SKM-1 (cell line): ENCODE data around the gene USP5.

Source experiments
- DNase-seq: peaks from one replicate; lab custom pipeline; 2025; ENCODE audit not compliant: unreplicated experiment; lab: John Stamatoyannopoulos, UW

Gene USP5

DNA sequence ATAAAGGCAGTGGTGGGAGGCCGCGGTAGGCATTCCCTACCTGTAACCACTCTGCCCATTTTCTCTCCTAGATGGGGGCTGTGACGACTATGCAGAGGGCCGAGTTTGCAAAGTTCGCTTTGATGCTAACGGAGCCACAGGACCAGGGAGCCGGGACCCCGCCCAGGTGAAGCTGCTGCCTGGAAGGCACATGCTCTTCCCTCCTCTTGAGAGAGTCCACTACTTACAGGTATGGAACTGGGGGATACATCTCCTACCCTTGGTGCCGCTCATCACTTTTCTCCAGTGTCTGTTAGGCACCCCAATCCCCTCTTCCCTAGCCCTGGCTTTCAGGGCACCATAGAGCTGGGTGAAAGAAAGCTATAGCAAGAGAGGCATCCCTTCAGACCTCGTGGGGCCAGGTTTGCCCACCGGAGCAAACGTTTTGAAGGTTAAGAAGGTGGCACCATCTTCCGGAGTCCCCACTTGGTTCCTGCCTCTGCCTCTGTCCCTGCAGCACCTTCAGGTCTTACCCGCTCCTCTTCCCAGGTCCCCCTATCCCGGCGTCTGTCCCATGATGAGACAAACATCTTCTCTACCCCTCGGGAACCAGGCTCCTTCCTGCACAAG is 25.7 kb upstream of the USP5 start:
- no peak for DNase-seq

DNA sequence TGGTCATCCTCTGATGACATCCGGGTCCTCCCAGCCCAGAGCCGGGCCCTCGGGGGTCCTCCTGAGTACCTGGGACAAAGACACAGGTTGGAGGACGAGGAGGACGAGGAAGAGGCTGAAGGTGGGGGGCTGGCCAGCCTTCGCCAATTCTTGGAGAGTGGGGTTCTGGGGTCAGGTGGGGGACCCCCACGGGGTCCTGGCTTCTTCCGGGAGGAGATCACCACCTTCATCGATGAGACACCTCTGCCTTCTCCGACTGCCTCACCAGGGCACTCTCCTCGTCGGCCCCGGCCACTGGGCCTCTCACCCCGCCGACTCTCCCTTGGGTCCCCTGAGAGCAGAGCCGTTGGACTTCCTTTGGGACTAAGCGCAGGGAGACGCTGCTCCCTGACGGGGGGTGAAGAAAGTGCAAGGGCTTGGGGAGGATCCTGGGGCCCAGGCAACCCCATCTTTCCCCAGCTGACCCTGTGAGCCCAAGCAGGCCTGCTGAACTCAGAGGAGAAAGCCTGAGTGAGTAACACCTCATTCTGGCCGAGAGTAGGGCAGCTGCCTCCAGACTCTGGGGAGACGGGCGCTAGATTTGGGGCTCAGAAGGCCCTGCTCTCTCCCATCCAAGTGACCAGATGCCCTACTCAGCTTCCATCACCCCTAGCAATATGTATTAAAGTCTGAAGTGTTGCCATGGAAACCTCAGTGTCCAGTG is 25.1 kb upstream of the USP5 start:
- DNase-seq, result no peak

DNA sequence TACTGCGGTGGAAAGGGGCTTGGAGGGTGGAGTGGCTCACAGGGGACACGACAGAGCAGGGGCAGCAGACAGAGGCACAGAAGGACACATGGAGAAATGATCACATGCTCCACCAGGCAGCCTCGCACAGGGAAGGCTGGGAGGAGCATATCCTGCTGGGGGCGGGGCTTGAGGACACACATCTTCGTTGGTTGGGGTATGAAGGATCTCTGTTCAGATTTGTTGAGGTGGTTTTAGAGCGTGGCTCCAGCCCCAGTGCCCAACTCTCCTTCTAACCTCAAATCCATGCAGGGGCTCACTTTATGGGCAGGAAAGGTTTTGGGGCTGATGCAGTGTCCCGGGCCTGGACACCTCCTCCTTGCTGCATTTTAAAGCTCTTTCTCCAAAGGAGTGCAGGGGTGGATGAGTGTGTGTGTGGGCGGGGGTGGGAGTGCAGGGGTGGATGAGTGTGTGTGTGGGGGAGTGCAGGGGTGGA is 24.5 kb upstream of the USP5 start:
- DNase-seq, result no peak

DNA sequence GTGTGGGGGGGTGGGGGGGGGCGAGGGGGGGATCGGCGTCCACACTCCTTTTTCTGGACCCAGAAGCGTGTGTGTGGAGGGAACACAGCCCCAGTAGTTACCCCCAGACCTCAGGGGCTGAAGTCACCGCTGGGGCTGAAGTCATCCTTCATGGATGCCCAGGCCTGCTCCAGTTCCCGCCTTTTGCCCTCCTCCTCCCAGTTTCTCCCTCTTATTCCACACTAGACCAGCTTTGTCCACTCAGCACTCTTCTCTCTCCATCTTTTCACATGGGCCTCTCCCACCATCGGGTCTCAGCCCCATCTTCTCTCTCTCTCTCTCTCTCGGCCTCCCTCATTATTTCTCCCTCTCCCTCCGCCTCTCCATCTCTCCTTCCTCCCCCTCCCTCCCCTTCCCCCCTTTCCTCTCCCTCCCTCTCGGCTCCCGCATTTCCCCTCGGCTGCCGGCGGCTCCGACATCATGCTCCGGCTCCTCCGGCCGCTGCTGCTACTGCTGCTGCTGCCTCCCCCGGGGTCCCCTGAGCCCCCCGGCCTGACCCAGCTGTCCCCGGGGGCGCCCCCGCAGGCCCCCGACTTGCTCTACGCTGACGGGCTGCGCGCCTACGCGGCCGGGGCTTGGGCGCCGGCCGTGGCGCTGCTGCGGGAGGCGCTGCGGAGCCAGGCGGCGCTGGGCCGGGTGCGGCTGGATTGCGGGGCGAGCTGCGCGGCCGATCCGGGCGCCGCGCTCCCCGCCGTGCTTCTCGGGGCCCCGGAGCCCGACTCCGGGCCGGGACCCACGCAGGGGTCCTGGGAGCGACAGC is 23.8 kb upstream of the USP5 start, which contains the start of gene P3H3:
Gene P3H3, plus strand, starts transcription at position 426 of the 799 bp plus-strand sequence. Its CDS starts 34 bp downstream, at position 460.
- no peak for DNase-seq

DNA sequence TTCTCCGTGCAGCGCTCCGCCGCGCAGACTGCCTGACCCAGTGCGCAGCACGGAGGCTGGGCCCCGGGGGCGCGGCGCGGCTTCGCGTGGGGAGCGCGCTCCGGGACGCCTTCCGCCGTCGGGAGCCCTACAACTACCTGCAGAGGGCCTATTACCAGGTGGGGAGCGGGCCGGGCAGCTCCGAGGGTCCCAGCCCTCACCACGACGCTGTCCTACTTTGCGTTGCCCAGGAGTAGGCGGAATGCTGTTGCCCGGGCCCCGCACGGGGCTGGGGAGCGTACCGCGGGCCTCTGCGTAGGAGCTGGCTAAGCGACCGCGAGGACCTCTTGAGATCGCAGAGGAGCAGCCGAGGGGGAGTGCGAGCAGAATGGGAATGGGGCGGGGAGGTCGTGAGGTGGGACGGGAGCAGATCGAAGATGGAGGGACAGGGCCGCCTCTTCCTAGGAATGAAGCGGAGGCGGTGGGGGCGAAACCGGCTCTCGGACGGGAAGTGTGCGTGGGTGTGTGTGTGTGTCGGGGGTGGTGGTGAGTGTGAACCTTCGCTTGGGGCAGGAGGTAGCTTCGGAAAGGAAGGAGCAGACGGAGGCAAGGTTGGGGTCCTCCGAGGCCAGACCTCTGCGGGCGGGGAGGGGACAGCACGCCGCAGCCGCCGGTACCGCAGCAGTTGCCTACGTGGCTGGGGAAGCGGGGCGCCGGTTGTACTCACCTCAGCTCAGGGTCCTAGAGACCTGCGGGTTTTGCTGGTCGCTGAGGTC is 23.0 kb upstream of the USP5 start:
- no peak for DNase-seq

DNA sequence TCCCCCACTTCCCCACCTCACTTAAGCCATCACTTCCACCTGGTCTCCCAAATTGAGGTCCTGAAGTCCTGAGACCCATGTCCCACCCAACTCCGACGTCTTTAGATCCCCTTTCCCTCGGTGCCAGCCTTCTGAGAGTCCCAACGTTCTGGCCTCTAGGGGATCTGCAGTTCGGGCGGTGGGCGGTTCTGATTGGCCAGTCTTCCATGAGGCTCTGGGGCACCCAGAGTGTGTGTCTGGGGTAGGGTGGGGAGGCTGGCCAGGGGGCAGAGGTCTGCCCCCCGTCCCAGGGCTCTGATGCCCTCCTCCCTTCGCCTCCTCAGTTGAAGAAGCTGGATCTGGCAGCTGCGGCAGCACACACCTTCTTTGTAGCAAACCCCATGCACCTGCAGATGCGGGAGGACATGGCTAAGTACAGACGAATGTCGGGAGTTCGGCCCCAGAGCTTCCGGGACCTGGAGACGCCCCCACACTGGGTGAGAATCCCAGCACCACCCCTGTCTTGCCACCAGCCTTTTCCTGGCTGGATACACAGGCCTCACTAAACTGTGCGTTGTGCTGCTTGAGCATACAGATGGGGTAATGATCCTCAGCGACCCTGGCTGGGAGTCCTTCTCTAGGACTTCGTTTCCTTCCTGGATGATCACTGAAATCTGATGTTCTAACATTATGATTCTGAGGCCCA is 22.3 kb upstream of the USP5 start:
- DNase-seq, result no peak

DNA sequence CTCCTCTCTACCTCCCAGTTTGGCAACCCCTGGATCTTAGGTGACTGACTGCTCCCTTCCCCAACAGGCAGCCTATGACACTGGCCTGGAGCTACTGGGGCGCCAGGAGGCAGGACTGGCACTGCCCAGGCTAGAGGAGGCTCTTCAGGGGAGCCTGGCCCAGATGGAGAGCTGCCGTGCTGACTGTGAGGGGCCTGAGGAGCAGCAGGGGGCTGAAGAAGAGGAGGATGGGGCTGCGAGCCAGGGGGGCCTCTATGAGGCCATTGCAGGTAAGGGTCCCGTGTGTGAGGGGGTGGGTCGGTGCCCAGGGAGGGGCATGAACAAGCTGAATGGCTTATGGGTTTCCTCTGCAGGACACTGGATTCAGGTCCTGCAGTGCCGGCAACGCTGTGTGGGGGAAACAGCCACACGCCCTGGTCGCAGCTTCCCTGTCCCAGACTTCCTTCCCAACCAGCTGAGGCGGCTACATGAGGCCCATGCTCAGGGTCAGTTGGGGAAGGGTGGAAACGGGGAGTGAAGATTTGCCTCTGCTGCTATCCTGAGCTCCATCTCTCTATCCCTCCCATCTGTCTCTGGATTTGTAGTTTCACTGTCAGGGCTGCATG is 21.6 kb upstream of the USP5 start:
- DNase-seq, result no peak

DNA sequence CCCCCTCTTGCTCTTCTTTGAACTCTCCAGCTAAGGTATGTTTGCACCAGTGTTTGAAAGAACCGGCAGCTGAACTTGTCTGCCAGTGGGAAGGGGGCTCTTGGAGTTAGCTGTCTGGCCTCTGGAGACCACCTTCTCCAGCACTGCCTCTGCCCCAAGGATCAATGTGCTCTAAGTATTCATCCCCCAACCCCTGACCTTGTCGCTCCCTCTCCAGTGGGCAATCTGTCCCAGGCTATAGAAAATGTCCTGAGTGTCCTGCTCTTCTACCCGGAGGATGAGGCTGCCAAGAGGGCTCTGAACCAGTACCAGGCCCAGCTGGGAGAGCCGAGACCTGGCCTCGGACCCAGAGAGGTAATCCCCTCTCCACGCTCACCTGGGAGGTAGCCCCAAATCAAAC is 21.0 kb upstream of the USP5 start:
- DNase-seq, result no peak

DNA sequence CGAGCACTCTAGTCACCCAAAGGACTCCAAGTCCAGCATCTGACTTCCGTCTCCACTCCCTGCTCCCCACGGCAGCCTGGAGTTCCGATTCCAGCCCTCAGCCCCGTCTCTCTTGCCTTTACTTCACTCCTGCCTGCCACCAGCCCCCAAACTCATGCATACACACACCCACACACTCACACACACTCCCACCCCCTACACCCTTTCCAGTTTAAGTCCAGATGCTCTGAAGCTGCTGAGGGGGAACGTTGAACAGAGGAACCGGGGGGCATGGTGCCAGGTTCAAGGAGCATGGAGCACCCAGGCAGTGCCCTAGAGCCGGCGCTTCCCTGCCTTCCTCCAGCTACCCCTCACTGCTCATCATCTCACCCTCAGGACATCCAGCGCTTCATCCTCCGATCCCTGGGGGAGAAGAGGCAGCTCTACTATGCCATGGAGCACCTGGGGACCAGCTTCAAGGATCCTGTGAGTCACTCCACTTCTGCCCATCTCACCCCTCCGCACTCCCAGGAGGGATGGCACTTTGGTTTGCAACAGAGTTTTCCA is 20.4 kb upstream of the USP5 start:
- DNase-seq, result no peak

DNA sequence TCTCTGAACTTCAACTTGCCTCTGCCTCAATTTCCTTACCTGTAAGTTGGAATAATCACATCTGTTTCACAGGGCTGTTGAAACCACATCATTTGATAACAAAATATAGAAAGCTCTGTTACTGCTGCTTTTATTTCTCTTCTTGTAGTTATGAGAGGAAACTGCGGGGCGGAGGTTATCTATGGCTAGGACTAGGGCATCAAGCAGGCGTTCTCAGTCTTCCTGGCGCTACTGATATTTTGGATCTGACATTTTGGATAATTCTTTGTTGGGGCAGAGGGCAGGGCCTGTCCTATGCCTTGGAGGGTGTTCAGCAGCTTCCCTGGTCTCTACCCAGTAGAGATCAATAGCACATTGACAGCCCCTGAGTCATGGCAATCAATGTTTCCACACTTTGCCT is 19.8 kb upstream of the USP5 start:
- no peak for DNase-seq

DNA sequence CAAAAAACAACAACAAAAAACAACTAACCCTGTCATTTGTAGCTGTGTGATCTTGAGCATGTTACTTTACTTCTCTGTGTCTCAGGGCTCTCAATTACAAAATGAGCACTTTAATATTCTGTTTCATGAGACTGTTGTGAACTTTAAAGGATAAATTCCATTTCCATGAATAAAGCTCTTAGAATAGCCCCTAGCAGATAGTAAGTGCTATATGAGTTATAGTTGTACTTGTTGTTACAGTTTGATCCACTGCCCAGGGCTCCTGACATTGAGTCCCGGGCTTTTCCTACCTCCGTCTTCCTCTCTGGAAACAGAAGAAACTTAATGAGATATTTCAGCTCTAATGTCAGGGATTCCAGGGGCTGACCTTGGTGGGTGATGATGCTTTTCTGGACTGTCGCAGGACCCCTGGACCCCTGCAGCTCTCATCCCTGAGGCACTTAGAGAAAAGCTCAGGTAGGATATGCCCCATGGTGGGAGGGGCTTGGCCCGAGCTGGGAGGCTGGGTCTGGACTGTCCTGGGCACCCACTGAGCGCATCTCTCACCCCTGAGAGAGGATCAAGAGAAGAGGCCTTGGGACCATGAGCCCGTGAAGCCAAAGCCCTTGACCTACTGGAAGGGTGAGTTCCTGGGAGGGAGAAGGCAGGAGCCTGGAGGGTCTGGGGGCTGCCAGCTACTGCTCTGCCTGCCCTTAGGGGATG is 18.6 kb upstream of the USP5 start:
- DNase-seq, result no peak

DNA sequence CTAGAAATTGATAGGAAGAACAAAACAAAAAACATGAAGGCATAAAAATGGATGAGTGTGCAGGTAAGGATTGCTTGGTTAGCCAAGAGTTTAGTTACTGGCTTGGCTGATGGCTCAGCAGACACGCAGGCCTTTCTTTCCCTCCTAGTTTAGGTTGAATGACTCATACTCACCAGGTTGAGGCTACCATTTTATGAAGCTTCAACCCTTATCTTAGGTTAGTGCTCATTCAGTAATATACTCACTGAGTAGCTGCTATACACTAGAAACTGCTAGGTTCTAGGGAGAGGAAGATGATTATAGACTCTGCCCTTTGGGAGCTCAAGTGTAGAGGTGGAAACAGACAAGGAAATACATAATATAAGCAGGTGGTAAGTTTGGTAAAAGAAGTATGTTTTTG is 17.7 kb upstream of the USP5 start:
- no peak for DNase-seq

DNA sequence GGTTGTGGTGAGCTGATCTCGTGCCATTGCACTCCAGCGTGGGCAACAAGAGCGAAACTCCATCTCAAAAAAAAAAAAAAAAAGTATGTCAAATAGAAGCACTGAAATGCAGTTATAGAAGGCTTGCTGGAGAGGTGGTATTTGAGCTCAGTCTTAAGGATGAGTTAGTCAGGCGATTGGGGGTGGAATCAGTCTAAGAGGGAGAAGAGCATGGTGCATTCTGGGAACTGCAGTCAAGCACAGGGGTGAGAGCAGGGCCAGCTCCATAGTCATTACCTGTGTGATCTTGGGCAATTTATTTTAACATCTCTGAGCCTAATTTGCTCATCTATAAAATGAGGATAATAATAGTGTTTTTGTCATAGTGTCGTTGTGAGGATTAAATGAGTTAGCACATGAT is 17.1 kb upstream of the USP5 start:
- DNase-seq, result no peak

DNA sequence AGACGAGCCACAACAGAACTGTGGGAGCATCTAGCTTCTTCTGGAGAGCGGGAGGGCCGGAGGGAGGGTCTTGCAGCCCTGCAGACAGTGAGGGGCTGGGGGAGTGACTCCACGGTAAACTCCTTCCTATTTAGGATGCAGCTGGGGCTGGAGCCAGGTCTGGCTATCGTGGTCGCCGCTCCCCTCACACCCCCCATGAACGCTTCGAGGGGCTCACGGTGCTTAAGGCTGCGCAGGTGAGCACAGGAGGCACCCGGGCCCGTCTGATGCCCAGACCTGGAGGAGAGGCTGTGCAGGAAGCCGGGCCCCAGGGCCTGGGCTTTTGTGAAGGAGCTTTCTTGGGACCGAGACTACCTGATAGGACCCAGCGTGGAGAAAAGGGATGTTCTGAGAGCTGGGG is 15.1 kb upstream of the USP5 start:
- no peak for DNase-seq

DNA sequence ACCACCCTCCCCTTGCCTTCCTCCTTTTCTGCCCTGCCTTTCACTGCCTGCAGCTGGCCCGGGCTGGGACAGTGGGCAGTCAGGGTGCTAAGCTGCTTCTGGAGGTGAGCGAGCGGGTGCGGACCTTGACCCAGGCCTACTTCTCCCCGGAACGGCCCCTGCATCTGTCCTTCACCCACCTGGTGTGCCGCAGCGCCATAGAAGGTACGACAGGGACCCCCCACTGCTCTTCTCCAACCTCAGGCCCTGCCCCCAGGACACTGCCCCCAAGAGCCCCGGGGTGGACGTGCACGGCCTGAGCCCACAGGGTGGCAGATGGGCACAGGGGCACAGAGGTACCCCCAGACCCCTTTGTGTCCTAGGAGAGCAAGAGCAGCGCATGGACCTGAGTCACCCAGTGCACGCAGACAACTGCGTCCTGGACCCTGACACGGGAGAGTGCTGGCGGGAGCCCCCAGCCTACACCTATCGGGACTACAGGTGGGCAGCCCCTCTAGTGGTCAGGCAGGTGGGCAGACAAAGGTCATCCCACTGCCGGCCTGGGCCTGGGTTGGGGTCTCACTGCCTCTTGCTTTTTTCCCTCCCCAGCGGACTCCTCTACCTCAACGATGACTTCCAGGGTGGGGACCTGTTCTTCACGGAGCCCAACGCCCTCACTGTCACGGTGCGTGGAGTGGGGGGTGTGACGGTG is 14.4 kb upstream of the USP5 start:
- DNase-seq, result no peak

DNA sequence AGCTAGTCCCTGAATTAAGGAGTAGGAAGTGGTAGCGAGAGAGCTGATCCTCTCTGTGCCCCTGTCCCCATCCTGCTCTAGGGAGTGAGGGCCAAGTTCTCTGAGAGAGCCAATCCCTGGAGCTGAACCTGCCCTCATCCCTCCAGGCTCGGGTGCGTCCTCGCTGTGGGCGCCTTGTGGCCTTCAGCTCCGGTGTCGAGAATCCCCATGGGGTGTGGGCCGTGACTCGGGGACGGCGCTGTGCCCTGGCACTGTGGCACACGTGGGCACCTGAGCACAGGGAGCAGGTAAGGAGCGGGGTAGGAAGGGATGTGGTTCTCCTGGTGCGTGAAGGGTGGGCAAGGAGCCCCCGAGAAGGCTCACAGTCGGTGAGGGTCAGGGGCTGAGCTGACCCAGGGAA is 13.1 kb upstream of the USP5 start:
- DNase-seq, result no peak

DNA sequence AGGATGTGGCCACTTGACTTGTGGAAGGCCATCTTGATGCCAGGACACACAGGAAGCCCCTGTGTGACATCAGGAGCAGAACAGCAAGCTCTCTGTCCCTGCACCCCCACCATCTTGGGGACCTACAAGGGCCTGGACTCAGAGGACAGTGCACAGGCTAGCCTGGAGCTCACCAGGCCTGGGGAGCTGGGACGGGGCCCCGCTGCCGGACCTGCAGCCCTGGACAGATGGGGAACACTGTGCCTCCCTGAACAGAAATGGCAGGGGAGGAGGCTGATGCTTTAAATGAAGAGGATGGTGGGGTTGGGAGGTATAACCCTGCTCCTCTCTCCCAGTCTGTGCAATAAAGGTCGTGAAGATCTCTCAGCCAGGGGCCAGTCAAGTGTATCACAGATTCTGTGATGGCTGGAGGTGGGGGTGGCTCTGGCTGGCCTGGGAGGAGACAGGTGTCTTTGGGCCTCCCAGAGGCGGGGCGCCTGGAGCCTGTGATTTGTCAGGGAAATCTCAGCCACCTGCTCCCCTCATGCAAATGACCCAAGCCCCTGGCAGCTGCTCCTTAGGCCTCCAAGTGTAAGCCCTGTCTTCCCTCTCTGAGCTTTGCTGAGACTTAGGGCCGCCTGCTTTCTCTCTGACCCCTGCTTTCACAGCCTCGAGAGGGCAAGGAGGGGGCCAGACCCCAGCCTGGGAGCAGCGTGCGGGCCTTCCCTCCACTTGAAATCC is 12.3 kb upstream of the USP5 start:
- no peak for DNase-seq

DNA sequence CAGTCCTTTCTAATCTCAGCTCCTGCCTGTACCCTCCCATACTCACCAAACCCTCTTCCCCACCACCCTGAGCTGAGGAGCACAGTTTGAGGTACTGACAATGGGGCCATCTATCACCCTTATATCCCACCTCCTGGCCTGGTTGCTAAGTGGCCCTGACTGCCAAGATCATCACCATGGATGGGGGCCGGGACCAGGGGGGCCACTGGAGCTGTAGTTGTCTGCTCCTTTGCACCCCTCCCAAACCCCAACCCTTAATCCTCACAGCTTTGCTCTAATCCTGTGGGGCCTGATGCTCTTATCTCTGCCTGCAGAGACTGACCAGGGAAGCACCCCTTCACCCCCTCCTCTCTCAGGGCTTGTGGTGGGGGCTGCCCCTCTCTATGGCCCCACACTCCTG is 11.6 kb upstream of the USP5 start:
- no peak for DNase-seq
